Neuron (in vitro differentiated cells): ENCODE data around the gene TNRC18.
"Not testable (repeated sequence)": the region's sequence is repeated elsewhere in the genome, so short reads cannot be mapped to it uniquely, and the experiment has no call there.

Experiments
- H2AFZ ChIP-seq: one replicate; pipeline ENCODE4 v1.6.1; 2013; ENCODE audit warnings: low read depth, mild to moderate bottlenecking, inconsistent platforms, low read length, moderate library complexity
- H3K27me3 ChIP-seq: one replicate; pipeline ENCODE4 v1.6.1; 2013; ENCODE audit warnings: low read length; ENCODE audit not compliant: insufficient read depth
- H3K36me3 ChIP-seq: one replicate; pipeline ENCODE4 v1.6.1; 2013; ENCODE audit warnings: low read length; ENCODE audit not compliant: insufficient read depth
- H3K4me1 ChIP-seq: one replicate; pipeline ENCODE4 v1.6.1; 2013; ENCODE audit warnings: low read length; ENCODE audit not compliant: insufficient read depth
- H3K4me3 ChIP-seq: 2 replicates; pipeline ENCODE4 v1.5.1; 2013; ENCODE audit warnings: mild to moderate bottlenecking, low read length, moderate library complexity
- H3K9me3 ChIP-seq: one replicate; pipeline ENCODE4 v1.6.1; 2013; ENCODE audit warnings: low read length

The TNRC18 gene

GRCh38 chr7:5310822-5311405 lies 112.7 kb downstream of the TNRC18 start:
- Histone ChIP-seq H3K27me3 (no peaks in the 10 kb centered on the region), H2AFZ (no peak overlapping the region), H3K36me3 (peaks cover 50% of the 10 kb centered on the region), H3K4me1 (no peaks in the 10 kb centered on the region), H3K4me3 (no peak overlapping the region), H3K9me3 (no peaks in the 10 kb centered on the region)

GRCh38 chr7:5309146-5309545 lies 114.5 kb downstream of the TNRC18 start:
- H3K36me3 ChIP-seq: peaks cover 42% of the 10 kb centered on the region
- no peak overlapping the region for H2AFZ ChIP-seq

GRCh38 chr7:5307221-5308142 lies 116.2 kb downstream of the TNRC18 start:
- not testable (repeated sequence) for H2AFZ ChIP-seq, H3K9me3 ChIP-seq, H3K27me3 ChIP-seq, H3K4me1 ChIP-seq, H3K4me3 ChIP-seq
- H3K36me3 ChIP-seq: peaks cover 43% of the 10 kb centered on the region

More at GRCh38 chr7:5309146-5309545, 114.5 kb downstream of the TNRC18 start:
- no peaks in the 10 kb centered on the region for H3K27me3 ChIP-seq
- H3K4me3 ChIP-seq: no peak overlapping the region
- no peaks in the 10 kb centered on the region for H3K4me1 ChIP-seq
- no peaks in the 10 kb centered on the region for H3K9me3 ChIP-seq

GRCh38 chr7:5305050-5305449 lies 118.6 kb downstream of the TNRC18 start:
- H3K4me3 ChIP-seq, H3K9me3 ChIP-seq, H3K27me3 ChIP-seq, H3K4me1 ChIP-seq, H2AFZ ChIP-seq: not testable (repeated sequence)
- H3K36me3 ChIP-seq: peaks cover 43% of the 10 kb centered on the region

GRCh38 chr7:5303591-5304505 lies 119.8 kb downstream of the TNRC18 start:
- Histone ChIP-seq H3K4me1 (no peaks in the 10 kb centered on the region), H2AFZ (no peak overlapping the region), H3K36me3 (peaks cover 48% of the 10 kb centered on the region), H3K9me3 (no peaks in the 10 kb centered on the region), H3K27me3 (no peaks in the 10 kb centered on the region), H3K4me3 (no peak overlapping the region)

DNA sequence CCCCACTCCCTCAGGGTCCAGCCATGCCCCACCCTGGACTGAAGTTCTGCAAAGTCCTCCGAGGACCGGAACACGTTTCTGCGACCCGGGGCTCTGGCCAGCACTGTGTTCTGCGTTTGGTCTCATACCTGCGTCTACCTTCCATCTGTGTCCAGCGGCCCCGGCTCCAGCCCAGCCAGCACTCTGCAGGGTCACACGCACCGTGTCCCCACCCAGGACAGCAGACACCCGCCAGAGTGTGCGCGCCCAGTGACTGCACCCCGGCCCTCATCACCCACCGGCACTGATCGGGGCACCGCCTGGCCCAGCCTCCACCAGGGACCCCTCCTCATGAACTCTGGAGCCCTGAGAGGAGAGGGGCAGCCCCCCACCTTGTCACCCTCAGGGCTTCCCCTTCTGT lies 120.6 kb downstream of the TNRC18 start:
- no peaks in the 10 kb centered on the region for H3K9me3 ChIP-seq
- no peaks in the 10 kb centered on the region for H3K4me1 ChIP-seq
- no peaks in the 10 kb centered on the region for H3K27me3 ChIP-seq
- H3K36me3 ChIP-seq: peaks cover 52% of the 10 kb centered on the region
- no peak overlapping the region for H3K4me3 ChIP-seq
- H2AFZ ChIP-seq: no peak overlapping the region

DNA sequence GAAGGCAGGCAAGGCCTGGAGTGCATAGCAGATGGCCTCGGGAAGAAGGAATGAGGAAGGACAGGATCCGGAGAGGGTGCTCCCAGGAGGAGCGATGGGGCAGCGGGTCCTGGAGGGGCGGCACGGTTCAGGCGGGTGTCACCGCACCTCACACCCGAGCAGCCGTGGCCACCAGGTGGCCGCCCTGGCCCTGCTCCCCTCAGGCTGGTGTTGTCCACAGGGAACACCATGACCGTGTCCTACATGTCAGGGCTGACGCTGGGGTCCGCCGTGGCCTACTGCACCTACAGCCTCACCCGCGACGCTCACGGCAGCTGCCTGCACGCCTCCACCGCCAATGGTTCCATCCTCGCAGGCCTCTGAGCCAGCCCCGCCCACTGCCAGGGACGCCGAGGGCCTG lies 121.1 kb downstream of the TNRC18 start:
- Histone ChIP-seq H3K4me1 (no peaks in the 10 kb centered on the region), H3K4me3 (no peak overlapping the region), H3K9me3 (no peaks in the 10 kb centered on the region), H3K27me3 (no peaks in the 10 kb centered on the region), H2AFZ (no peak overlapping the region), H3K36me3 (peaks cover 51% of the 10 kb centered on the region)

DNA sequence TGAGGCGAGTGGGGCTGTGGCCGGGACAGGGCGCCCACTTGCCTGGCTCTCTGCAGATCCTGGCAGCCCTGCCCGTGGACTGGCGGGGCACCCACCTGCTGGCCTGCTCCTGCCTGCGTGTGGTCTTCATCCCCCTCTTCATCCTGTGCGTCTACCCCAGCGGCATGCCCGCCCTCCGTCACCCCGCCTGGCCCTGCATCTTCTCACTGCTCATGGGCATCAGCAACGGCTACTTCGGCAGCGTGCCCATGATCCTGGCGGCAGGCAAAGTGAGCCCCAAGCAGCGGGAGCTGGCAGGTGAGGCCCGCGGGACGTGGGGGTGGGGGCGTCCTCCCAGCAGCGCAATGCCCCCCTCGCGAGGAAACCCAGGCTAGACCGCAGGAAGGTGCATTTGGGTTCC lies 123.3 kb downstream of the TNRC18 start:
- no peaks in the 10 kb centered on the region for H3K27me3 ChIP-seq
- no peak overlapping the region for H2AFZ ChIP-seq
- peaks cover 49% of the 10 kb centered on the region for H3K36me3 ChIP-seq
- H3K9me3 ChIP-seq: no peaks in the 10 kb centered on the region
- H3K4me3 ChIP-seq: no peak overlapping the region
- no peaks in the 10 kb centered on the region for H3K4me1 ChIP-seq

DNA sequence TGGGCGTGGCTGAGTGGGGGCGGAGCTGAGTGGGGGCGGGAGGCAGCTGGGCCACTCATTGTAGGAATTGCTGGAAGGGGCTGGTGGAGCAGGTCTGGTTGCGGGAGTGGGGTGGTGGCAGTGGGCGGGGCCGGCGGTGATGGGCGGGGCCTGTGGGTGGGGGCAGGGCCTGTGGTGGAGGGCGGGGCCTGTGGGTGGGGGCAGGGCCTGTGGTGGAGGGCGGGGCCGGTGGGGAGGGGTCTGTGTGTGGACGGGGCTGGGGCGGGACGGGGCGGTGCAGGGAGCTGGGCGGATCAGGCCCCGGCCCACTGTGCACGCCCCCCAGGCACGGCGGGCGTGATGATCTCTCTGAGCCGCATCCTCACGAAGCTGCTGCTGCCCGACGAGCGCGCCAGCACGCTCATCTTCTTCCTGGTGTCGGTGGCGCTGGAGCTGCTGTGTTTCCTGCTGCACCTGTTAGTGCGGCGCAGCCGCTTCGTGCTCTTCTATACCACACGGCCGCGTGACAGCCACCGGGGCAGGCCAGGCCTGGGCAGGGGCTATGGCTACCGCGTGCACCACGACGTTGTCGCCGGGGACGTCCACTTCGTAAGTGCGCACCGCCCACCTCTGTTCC lies 126.9 kb downstream of the TNRC18 start:
- H3K4me3 ChIP-seq: no peak overlapping the region

GRCh38 chr7:5296015-5296610 lies 127.5 kb downstream of the TNRC18 start:
- H2AFZ ChIP-seq: no peak overlapping the region
- H3K36me3 ChIP-seq: peaks cover 63% of the 10 kb centered on the region
- no peaks in the 10 kb centered on the region for H3K27me3 ChIP-seq
- H3K4me1 ChIP-seq: no peaks in the 10 kb centered on the region
- no peak overlapping the region for H3K4me3 ChIP-seq
- peaks cover 7% of the 10 kb centered on the region for H3K9me3 ChIP-seq

More for the DNA sequence above, 126.9 kb downstream of the TNRC18 start:
- H2AFZ ChIP-seq: no peak overlapping the region
- H3K4me1 ChIP-seq: no peaks in the 10 kb centered on the region
- peaks cover 66% of the 10 kb centered on the region for H3K36me3 ChIP-seq
- no peaks in the 10 kb centered on the region for H3K27me3 ChIP-seq
- H3K9me3 ChIP-seq: peaks cover 7% of the 10 kb centered on the region

- peaks cover 66% of the 10 kb centered on the region for H3K36me3 ChIP-seq
- H3K4me1 ChIP-seq: no peaks in the 10 kb centered on the region
- no peak overlapping the region for H3K4me3 ChIP-seq
- no peaks in the 10 kb centered on the region for H3K27me3 ChIP-seq
- no peak overlapping the region for H2AFZ ChIP-seq
- peaks cover 7% of the 10 kb centered on the region for H3K9me3 ChIP-seq
Observed at GRCh38 chr7:5295039-5296014, 128.3 kb downstream of the TNRC18 start.
